GM12864 (cell line): ENCODE results near the gene FNTB.

Experiments used
- DNase-seq: peaks from one replicate; pipeline ENCODE4 v3.0.0-alpha.2; 2011; ENCODE audit warnings: low read depth
- H3K4me3 ChIP-seq: 2 replicates; pipeline ENCODE4 v1.5.1; 2011; ENCODE audit warnings: mild to moderate bottlenecking, low read depth, low read length, control low read depth
- CTCF ChIP-seq: IDR thresholded peaks from 2 replicates; pipeline ENCODE4 v1.5.1; 2011; ENCODE audit warnings: low read depth, mild to moderate bottlenecking, moderate library complexity, low read length, control low read depth, inconsistent platforms; ENCODE audit errors: missing control alignments

Gene FNTB

GRCh38 chr14:65098586-65098985 is 111.9 kb downstream of the FNTB start:
- no peak for TF ChIP-seq CTCF
- DNase-seq = peak; percentile 35
- no peak overlapping the region; the same call in 1 of the 2 replicates for H3K4me3 ChIP-seq

DNA sequence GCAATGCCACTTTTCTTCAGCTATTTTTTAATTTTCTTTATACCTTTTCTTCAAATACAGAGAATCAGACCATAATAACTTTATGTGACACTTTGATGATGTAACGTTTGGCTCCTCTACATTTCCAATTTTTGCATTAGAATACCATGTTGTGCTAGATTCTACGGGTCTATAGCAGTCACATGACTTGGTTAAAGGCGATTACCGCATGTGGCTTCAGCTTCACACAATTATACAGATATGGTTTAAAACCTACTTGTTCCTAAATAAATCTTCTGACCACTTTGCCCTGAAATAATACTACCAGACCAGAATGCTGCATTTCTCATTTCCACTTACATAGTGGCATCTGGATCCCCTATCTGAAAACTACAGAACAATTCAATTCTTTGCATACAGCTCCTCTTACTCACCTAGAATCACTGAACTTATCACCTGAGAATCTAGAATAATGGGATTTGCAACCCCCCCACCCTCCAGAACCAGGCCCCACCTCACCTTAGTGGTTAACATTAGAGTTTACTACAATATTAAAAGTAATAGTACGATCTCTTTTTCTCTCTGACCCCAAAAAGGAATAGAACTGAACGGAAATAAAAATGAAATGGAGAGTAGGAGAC is 114.3 kb downstream of the FNTB start:
- H3K4me3 ChIP-seq = peak overlapping the region; percentile 99
- DNase-seq = no peak
- no peak for TF ChIP-seq CTCF

- H3K4me3 ChIP-seq = peak overlapping the region; percentile 99
- TF ChIP-seq CTCF = no peak
- no peak for DNase-seq
Measured at GRCh38 chr14:65101631-65102440, 115.1 kb downstream of the FNTB start.

GRCh38 chr14:65102441-65103149 is 115.9 kb downstream of the FNTB start, which contains the start of gene MAX:
MAX (minus strand) TSS chr14:65102517; CDS start chr14:65102339, 178 bp downstream.
- DNase-seq = peak; percentile 97
- peak within 1 kb of the TSS; percentile 99 for H3K4me3 ChIP-seq
- no peak for TF ChIP-seq CTCF

DNA sequence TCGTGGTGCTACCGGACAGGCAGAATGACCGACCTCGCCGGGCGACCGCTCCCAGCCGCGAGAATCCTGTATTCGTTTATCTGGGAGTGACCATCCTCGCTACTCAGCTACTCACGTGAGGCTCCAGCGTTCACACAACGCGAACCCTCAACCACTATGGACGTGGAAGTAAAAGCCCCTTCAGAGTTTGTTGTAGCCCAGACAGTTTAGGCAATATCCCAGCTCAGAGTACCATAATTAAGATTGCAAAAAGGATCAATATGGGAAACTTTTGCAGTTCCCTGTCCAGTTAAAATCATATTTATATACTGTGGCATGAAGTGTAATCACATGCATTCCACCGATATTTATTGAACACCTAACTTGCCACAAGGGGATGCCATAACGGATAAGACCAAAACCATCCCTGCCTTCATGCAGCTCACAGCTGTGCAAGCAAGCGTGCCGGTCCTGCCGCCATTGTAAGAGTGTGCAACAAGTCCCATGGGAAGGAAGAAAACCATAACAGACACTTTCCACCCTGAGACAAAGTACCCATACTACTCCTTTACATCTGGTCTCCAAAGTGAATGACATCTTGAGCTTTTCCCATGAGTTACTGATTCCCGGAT is 116.6 kb downstream of the FNTB start:
- peak; percentile 31 for TF ChIP-seq CTCF
- H3K4me3 ChIP-seq = peak overlapping the region; percentile 66
- no peak for DNase-seq

GRCh38 chr14:65104791-65105190 is 118.1 kb downstream of the FNTB start:
- no peak for DNase-seq
- H3K4me3 ChIP-seq = no peak overlapping the region
- no peak for TF ChIP-seq CTCF
